Subcutaneous abdominal adipose tissue (tissue), 5 donors: ENCODE results near the gene MGAT4D.
A peak's percentile ranks its signal among the peaks of the same experiment; 100 is the strongest.

ENCODE experiments used
- H3K27ac ChIP-seq: one replicate; pipeline ENCODE4 v1.7.0; 2013; ENCODE audit warnings: low read depth, mild to moderate bottlenecking, inconsistent platforms, low read length, moderate library complexity
- H3K27me3 ChIP-seq, 5 donors: one replicate each; pipeline ENCODE4 v1.7.0; 2013; ENCODE audit warnings: low read length in 5 of 5, inconsistent platforms in 1 of 5; ENCODE audit not compliant: control insufficient read depth in 5 of 5, insufficient read depth in 4 of 5
- H3K36me3 ChIP-seq, 5 donors: one replicate each; pipeline ENCODE4 v1.7.0; 2013; ENCODE audit warnings: low read length in 5 of 5; ENCODE audit not compliant: control insufficient read depth in 5 of 5, insufficient read depth in 5 of 5
- H3K4me1 ChIP-seq, 5 donors: one replicate each; pipeline ENCODE4 v1.7.0; 2013; ENCODE audit warnings: low read length in 5 of 5, mild to moderate bottlenecking in 3 of 5, moderate library complexity in 1 of 5; ENCODE audit not compliant: control insufficient read depth in 5 of 5, insufficient read depth in 5 of 5
- H3K4me3 ChIP-seq, 5 donors: one replicate each; pipeline ENCODE4 v1.7.0; 2013; ENCODE audit warnings: low read length in 5 of 5, low read depth in 1 of 5
- H3K9ac ChIP-seq, 5 donors: one replicate each; pipeline ENCODE4 v1.7.0; 2013; ENCODE audit warnings: low read length in 5 of 5, mild to moderate bottlenecking in 4 of 5, moderate library complexity in 3 of 5
- H3K9me3 ChIP-seq, 5 donors: one replicate each; pipeline ENCODE4 v1.7.0; 2013; ENCODE audit warnings: low read length in 5 of 5; ENCODE audit not compliant: control insufficient read depth in 5 of 5
- donor health status: healthy.
- donor health status: healthy.
- donor health status: healthy.
- donor health status: healthy.
- donor health status: healthy.

Gene MGAT4D

DNA sequence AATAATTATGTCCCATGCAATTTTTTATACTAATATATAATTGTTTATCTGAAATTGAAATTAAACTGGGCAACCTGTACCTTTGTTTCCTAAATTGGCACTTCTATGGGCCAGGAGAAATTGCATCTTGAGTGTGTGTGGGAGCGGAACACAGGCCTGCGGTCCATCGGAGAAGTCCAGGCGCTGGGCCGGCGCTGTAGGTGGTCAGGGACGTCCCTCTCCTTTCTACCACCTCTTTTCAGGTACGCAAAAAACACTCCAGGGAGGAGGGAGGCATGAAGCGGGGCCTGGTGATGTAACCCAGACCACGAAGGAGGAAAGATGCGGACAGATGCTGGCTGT, 717 bp downstream of the MGAT4D start:
- H3K9ac ChIP-seq = no peak overlapping the region
- H3K27me3 ChIP-seq = peaks cover 11 to 35% (median 24%) of the 10 kb centered on the region in 5 donors
- H3K27ac ChIP-seq = no peak overlapping the region
- no peaks in the 10 kb centered on the region for H3K9me3 ChIP-seq
- H3K4me1 ChIP-seq = peaks cover 0 to 8% (median 5%) of the 10 kb centered on the region in 5 donors
- H3K36me3 ChIP-seq = no peaks in the 10 kb centered on the region
- H3K4me3 ChIP-seq = peak overlapping the region in 2 of 5 donors; percentile 46 to 49

DNA sequence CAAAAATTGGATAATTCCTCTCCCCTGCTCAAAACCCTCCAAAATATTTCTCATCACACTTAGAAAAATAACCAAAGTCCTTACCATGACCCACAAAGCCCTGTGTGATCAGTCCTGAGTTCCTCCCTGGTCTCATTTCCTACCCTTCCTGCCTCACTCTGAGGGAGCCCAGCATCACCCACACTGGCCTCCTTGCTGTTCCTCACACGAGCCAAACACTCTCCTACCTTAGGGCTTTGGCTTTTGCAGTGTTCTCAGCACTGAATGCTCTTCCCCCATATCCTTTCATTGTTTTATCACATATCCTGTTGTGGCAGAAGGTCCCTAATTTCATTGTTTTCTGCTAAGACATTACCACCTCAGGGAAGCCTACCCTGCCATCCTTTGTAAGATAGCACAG, 12.2 kb downstream of the MGAT4D start:
- Histone ChIP-seq H3K27ac (no peak overlapping the region), H3K4me3 (no peak overlapping the region), H3K9ac (no peak overlapping the region), H3K9me3 (peaks cover 0 to 11% (median 3%) of the 10 kb centered on the region in 5 donors), H3K27me3 (no peaks in the 10 kb centered on the region), H3K36me3 (no peaks in the 10 kb centered on the region), H3K4me1 (peaks cover 0 to 4% (median 0%) of the 10 kb centered on the region in 5 donors)

DNA sequence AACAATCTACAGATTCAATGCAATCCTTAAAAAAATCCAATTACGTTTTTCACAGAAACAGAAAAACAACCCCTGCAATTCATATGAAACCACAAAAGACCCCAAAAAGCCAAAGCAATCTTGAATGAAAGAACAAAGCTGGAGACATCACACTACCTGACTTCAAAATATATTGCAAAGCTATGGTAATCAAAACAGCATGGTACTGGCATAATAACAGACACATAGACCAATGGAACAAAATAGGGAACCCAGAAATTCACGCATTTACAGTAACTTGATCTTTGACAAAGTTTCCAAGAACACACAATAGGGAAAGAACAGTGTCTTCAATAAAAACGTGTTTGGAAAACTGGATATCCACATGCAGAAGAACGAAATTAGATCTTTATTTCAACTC, 14.6 kb downstream of the MGAT4D start:
- Histone ChIP-seq H3K36me3 (no peaks in the 10 kb centered on the region), H3K4me3 (no peak overlapping the region), H3K9ac (no peak overlapping the region), H3K4me1 (peaks cover 0 to 4% (median 0%) of the 10 kb centered on the region in 5 donors), H3K27ac (no peak overlapping the region), H3K9me3 (peaks cover 0 to 11% (median 3%) of the 10 kb centered on the region in 5 donors), H3K27me3 (peaks cover 0 to 2% (median 0%) of the 10 kb centered on the region in 5 donors)

DNA sequence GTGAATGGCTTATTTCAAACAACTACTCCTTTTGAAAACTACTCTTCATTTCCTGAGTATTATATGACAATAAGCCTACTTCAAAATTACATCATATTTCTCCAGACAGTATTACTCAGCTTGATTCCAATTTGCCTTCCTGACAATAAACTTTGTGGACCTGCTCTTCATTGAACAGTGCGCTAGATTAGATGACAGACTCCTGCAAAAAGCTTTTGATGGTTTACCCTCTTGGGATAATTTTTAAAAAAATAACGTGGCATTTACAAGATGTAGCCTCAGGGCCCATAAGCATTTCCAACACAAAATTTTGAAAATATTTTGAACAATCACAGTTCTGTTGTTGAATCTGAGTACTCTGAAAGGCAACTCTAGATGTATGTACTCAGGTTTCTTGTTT, 25.9 kb downstream of the MGAT4D start:
- no peaks in the 10 kb centered on the region for H3K9me3 ChIP-seq
- H3K4me1 ChIP-seq = peaks cover 0 to 5% (median 0%) of the 10 kb centered on the region in 5 donors
- H3K36me3 ChIP-seq = no peaks in the 10 kb centered on the region
- H3K27me3 ChIP-seq = peaks cover 0 to 7% (median 5%) of the 10 kb centered on the region in 5 donors
- no peak overlapping the region for H3K9ac ChIP-seq
- H3K27ac ChIP-seq = no peak overlapping the region
- no peak overlapping the region for H3K4me3 ChIP-seq

DNA sequence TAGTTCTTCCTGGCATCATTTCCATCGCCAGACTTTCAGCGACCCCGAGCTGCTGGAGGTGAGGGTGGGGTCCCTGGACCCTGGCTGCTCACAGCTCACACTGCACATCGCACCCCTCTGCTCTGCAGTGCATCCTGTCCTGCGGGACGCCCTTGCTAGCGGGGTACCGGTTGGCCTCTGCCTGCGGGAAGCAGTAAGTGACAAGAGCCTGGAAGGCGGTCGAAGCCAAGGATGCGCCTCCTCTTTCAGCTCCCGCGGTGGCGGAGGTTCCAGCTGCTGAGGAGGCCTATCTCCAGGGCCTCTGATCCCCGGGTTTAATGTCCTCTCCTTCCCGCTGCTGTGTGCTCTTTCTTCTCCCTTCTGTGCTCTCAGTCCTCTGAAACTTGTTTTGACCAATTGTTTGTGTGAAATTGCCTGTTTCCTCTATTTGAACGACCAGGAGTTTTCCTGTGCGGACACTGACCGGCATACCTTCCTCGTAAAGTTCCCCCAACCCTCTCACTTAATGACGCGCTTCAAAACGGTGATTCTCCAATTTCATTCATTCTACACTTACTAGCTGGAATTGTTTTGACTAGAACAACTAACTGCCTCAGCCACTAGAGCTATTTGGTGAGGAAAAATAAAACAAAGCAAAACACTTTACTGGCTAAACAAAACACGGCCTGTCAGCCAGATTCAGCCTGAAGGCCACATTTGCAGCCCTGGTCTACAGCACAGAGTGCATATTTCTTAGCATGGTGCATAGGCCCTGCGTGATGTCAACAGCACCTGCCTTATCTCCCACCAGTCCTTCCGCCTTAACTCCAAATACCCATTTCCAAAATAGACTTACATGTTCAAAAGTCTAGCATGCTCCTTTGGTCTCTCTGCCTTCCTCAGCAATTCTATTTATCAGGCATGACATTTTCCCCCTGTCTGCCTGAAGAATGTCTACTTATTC, 28.0 kb downstream of the MGAT4D start:
- H3K4me1 ChIP-seq = peaks cover 0 to 5% (median 0%) of the 10 kb centered on the region in 5 donors
- peaks cover 0 to 7% (median 5%) of the 10 kb centered on the region in 5 donors for H3K27me3 ChIP-seq
- no peak overlapping the region for H3K27ac ChIP-seq
- peak overlapping the region in 1 of 5 donors; percentile 18 for H3K9ac ChIP-seq
- H3K9me3 ChIP-seq = no peaks in the 10 kb centered on the region
- no peaks in the 10 kb centered on the region for H3K36me3 ChIP-seq
- peak overlapping the region in 1 of 5 donors; percentile 20 for H3K4me3 ChIP-seq

DNA sequence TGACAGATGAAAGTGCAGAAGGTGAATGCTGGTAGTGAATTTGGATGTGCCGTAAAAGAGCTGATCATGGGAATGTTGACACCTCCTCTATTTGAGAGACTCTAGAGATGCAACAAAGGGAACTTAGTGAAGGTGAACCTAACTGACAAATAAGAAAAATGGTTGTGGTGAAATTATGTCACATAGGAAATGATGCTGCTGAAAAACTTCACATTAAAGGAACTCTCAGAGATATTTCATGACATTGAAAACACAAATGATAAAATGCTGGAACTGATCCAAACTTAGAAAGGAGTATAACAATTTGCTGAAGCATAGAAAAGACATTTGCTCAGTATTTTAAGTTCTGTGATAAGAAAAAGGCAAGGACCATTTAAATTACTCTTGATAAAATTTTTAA, 31.9 kb downstream of the MGAT4D start:
- Histone ChIP-seq H3K9me3 (no peaks in the 10 kb centered on the region), H3K4me3 (no peak overlapping the region), H3K27me3 (peaks cover 0 to 9% (median 5%) of the 10 kb centered on the region in 5 donors)

DNA sequence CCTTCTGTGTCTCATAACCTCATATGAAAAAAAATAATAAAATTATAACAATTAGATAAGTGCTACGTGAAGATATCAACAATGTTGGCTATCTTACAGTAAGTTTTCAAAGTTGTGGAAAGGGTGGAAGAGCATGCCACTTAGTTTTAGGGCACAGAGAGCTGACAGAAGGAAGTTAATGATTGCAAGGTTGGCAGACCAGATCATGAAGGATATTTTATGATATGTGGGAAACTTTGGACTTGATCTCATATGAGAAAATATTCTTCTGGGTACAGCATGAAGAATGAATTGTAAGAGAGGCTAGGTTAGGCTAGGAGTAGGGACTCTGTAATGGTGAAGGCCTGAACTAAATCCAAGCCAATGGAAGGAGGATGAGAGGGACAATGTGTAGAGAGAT, 34.5 kb downstream of the MGAT4D start:
- Histone ChIP-seq H3K27ac (no peak overlapping the region), H3K27me3 (peaks cover 0 to 4% (median 0%) of the 10 kb centered on the region in 5 donors), H3K9me3 (no peaks in the 10 kb centered on the region), H3K4me1 (no peaks in the 10 kb centered on the region), H3K4me3 (no peak overlapping the region), H3K36me3 (no peaks in the 10 kb centered on the region), H3K9ac (no peak overlapping the region)

More for the DNA sequence above, 31.9 kb downstream of the MGAT4D start:
- peaks cover 0 to 5% (median 0%) of the 10 kb centered on the region in 5 donors for H3K4me1 ChIP-seq
- H3K9ac ChIP-seq = no peak overlapping the region
- no peak overlapping the region for H3K27ac ChIP-seq
- no peaks in the 10 kb centered on the region for H3K36me3 ChIP-seq

DNA sequence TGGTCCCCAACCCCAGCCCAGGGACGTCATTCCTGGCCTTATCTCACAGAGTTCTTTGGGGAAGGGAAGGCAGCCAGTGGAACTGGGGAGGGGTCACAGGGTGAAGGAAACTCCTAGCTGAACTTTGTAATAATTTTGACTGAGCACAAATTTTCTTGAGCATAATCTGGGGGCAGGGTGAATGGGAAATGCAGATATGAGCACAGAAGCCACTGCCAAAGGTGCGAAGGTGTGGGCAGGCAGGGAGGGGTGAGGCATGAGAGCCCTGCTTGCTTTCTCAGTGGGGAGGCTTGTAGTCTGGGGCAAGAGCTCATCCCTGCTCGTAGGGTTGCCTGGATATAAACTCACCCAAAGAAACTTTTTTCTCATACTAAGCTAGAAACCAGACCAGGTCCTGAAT, 34.9 kb downstream of the MGAT4D start:
- Histone ChIP-seq H3K9ac (no peak overlapping the region), H3K27ac (no peak overlapping the region), H3K27me3 (peaks cover 0 to 4% (median 0%) of the 10 kb centered on the region in 5 donors), H3K9me3 (no peaks in the 10 kb centered on the region), H3K4me1 (no peaks in the 10 kb centered on the region), H3K36me3 (no peaks in the 10 kb centered on the region), H3K4me3 (no peak overlapping the region)

DNA sequence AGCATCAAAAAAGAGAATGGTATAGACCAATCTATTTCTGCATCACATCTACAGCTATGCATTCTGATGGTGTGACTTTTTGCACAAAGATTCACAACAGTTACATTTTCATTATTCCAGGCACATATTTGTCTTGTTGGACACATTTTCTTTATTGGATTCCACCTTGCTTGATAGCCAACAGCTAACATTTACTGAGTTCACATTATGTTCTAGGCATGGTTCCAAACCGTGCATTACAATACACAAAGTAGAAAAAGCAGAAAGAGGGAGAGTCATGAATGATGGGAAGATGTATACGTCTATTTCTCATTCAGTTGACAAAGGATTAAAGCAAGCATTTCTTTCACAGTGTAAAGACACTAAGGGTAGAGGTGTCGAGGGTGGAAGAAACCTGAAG, 47.7 kb downstream of the MGAT4D start:
- H3K4me3 ChIP-seq = no peak overlapping the region
- H3K27ac ChIP-seq = no peak overlapping the region
- H3K9me3 ChIP-seq = no peaks in the 10 kb centered on the region
- no peaks in the 10 kb centered on the region for H3K4me1 ChIP-seq
- H3K27me3 ChIP-seq = no peaks in the 10 kb centered on the region
- H3K36me3 ChIP-seq = no peaks in the 10 kb centered on the region
- no peak overlapping the region for H3K9ac ChIP-seq

DNA sequence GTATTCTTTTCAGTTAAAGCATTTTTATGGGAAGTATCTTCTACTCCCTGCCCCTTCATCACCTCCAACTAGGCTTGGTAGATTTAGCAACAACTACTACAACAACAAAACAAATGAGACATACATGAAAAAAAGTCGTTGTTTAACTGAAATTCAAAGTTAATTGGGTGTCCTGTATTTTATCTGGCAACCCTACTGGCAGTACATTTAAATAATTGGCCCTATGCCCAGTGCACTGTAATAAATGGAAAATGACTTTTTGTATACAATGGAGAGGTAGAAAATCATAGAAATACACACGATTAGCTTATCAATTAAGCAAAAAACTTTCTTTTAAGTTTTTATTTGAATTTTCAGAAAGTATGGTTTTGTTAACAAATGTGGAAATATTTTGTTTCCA, 49.3 kb downstream of the MGAT4D start:
- H3K9me3 ChIP-seq = peaks cover 0 to 5% (median 0%) of the 10 kb centered on the region in 5 donors
- no peak overlapping the region for H3K9ac ChIP-seq
- no peak overlapping the region for H3K27ac ChIP-seq
- no peaks in the 10 kb centered on the region for H3K36me3 ChIP-seq
- no peaks in the 10 kb centered on the region for H3K4me1 ChIP-seq
- no peak overlapping the region for H3K4me3 ChIP-seq
- no peaks in the 10 kb centered on the region for H3K27me3 ChIP-seq
